HepG2 (cell line): Measurements from ENCODE around the gene CALML6. TPM values are rescaled to one million over a fixed set of nuclear protein-coding genes. Genes with fewer than 3 reads are reported as not detected.

Experiments
- CC2D1A ChIP-seq: sonication (generic); formaldehyde crosslinking; IDR thresholded peaks from 2 replicates; pipeline ENCODE4 v1.8.1; 2023; ENCODE audit warnings: mild to moderate bottlenecking, missing genetic modification reagents
- DMAP1 ChIP-seq: IDR thresholded peaks from 2 replicates; pipeline ENCODE4 v1.6.1; 2016
- FOXC1 ChIP-seq: sonication (generic); formaldehyde crosslinking; IDR thresholded peaks from 2 replicates; pipeline ENCODE4 v1.8.0; 2022; ENCODE audit warnings: mild to moderate bottlenecking, missing genetic modification reagents, borderline replicate concordance
- GPN1 ChIP-seq: sonication (generic); formaldehyde crosslinking; IDR thresholded peaks from 2 replicates; pipeline ENCODE4 v1.5.1; 2020; ENCODE audit warnings: missing genetic modification reagents, borderline replicate concordance
- JUN ChIP-seq: sonication (generic); formaldehyde crosslinking; IDR thresholded peaks from 2 replicates; pipeline ENCODE4 v1.4.0; 2020; ENCODE audit warnings: mild to moderate bottlenecking, missing genetic modification reagents
- KDM2A ChIP-seq: sonication (generic); formaldehyde crosslinking; IDR thresholded peaks from 2 replicates; pipeline ENCODE4 v1.4.0; 2020; ENCODE audit warnings: low read depth, missing genetic modification reagents, borderline replicate concordance
- MAFG ChIP-seq: sonication (generic); formaldehyde crosslinking; IDR thresholded peaks from 2 replicates; pipeline ENCODE4 v1.5.1; 2020; ENCODE audit warnings: mild to moderate bottlenecking, missing genetic modification reagents
- MED13 ChIP-seq: sonication (generic); formaldehyde crosslinking; IDR thresholded peaks from 2 replicates; pipeline ENCODE4 v1.5.0; 2020; ENCODE audit warnings: missing genetic modification reagents
- TFE3 ChIP-seq: IDR thresholded peaks from 2 replicates; pipeline ENCODE4 v1.6.1; 2016
- UBTF ChIP-seq: sonication (generic); formaldehyde crosslinking; IDR thresholded peaks from 2 replicates; pipeline ENCODE4 v1.4.0; 2020; ENCODE audit warnings: mild to moderate bottlenecking, missing genetic modification reagents
- ZBTB7B ChIP-seq: sonication (generic); formaldehyde crosslinking; IDR thresholded peaks from 2 replicates; pipeline ENCODE4 v1.4.0; 2020; ENCODE audit warnings: missing genetic modification reagents
- ZFP1 ChIP-seq: IDR thresholded peaks from 2 replicates; pipeline ENCODE4 v1.6.1; 2016
- ZNF781 ChIP-seq: sonication (generic); formaldehyde crosslinking; IDR thresholded peaks from 2 replicates; pipeline ENCODE4 v1.5.1; 2020; ENCODE audit warnings: borderline replicate concordance, mild to moderate bottlenecking, missing genetic modification reagents; ENCODE audit errors: not compliant biosample characterization
- ZSCAN30 ChIP-seq: sonication (generic); formaldehyde crosslinking; IDR thresholded peaks from 2 replicates; pipeline ENCODE4 v1.5.0; 2020; ENCODE audit warnings: mild to moderate bottlenecking, missing genetic modification reagents
- polyA plus RNA-seq, 8 experiments: library from polyadenylated mRNA; depleted of rRNA in 3 of 8; stranded (reverse) in 7 of 8; unstranded in 1 of 8; fragments of >200 nt; fragmentation: Illumina TruSeq in 4 of 8; extraction: Trizol in 4 of 8; gene quantifications; 2 replicates each; pipeline versions ENCODE4 v1.2.1 to v1.2.3, GENCODE V29; 2011 to 2016; ENCODE audit warnings: low read depth in 4 of 8, missing spikeins in 1 of 8, mixed read lengths in 1 of 8; ENCODE audit not compliant: insufficient read depth in 1 of 8
- total RNA-seq, 5 experiments: library from RNA; depleted of rRNA; stranded (reverse); fragments of >200 nt; fragmentation: Illumina TruSeq; extraction: Trizol; gene quantifications; 2 replicates each; pipeline ENCODE4 v1.2.3, GENCODE V29; 2016; ENCODE audit warnings: low read depth in 1 of 5
- TF ChIP-seq, protein P1 (sequence below): IDR thresholded peaks from 2 replicates; pipeline ENCODE4 v1.6.1; 2016; ENCODE audit warnings: control low read depth

The CALML6 gene
- total and polyA plus RNA-seq, 2 of the 13 experiments (the other 11 are each of a cell fraction or from before 2014, with no cell fraction given) = 0.11 to 0.12 TPM

DNA sequence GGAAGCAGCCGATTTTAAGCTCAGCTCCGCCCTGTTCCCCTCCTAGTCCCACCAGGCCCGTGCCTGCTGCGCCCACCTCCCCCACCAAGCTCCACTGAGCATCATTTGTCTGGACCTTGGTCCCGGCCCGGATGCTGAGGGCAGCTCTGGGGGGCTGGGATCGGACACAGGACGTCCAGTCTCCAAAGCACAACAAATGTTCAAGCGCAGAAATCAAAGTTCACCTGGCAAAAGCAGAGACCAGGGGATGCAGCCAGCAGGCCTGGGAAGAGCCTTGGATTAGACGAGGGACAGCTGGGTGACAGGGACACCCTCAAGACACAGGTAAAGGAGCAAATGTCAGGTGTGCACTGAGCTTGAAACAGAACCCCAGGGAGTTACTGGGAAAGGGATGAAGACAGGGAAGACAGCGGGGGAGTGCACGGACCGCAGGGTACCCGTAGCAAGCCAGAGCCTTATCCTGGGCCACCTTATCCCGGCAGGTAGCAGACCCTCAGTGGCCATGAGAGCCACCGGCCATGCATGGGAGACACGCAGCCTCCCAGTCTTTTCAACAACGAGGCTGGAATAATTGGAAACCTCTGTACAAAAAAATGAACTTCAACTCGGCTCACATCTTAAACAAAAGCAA lies 26.3 kb downstream of the CALML6 start (continued):
- peak; percentile 37; the same call in 1 of the 2 replicates for TF ChIP-seq TFE3 (CRISPR knock-in tag)
- peak; percentile 64 for TF ChIP-seq KDM2A (CRISPR knock-in tag)
- TF ChIP-seq ZFP1 (CRISPR knock-in tag) = 0 out of 2 replicates have a peak, but pooled peaks have one; percentile 77
- TF ChIP-seq UBTF (CRISPR knock-in tag) = peak; percentile 69
- peak; percentile 76; the same call in 1 of the 2 replicates for TF ChIP-seq DMAP1 (CRISPR knock-in tag)
- peak; percentile 48 for TF ChIP-seq ZNF781
- TF ChIP-seq, protein P1, sequence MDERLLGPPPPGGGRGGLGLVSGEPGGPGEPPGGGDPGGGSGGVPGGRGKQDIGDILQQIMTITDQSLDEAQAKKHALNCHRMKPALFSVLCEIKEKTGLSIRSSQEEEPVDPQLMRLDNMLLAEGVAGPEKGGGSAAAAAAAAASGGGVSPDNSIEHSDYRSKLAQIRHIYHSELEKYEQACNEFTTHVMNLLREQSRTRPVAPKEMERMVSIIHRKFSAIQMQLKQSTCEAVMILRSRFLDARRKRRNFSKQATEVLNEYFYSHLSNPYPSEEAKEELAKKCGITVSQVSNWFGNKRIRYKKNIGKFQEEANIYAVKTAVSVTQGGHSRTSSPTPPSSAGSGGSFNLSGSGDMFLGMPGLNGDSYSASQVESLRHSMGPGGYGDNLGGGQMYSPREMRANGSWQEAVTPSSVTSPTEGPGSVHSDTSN (CRISPR knock-in tag) = 0 out of 2 replicates have a peak, but pooled peaks have one; percentile 14
- 0 out of 2 replicates have a peak, but pooled peaks have one; percentile 37 for TF ChIP-seq JUN
- TF ChIP-seq ZBTB7B (CRISPR knock-in tag) = peak; percentile 99
- TF ChIP-seq CC2D1A (CRISPR knock-in tag) = no peak
- TF ChIP-seq MAFG (CRISPR knock-in tag) = no peak
- TF ChIP-seq ZSCAN30 (CRISPR knock-in tag) = no peak
- 0 out of 2 replicates have a peak, but pooled peaks have one; percentile 51 for TF ChIP-seq MED13 (CRISPR knock-in tag)
- TF ChIP-seq FOXC1 (CRISPR knock-in tag) = 0 out of 2 replicates have a peak, but pooled peaks have one; percentile 52
- no peak for TF ChIP-seq GPN1 (CRISPR knock-in tag)
